HG03139 (cell line): ENCODE results near the gene THUMPD3.

Source experiments
- ATAC-seq: cut with Tn5 transposase; IDR thresholded peaks from one replicate; pipeline ENCODE4 v1.9.1; 2021; ENCODE audit not compliant: unreplicated experiment

Gene THUMPD3

GRCh38 chr3:9352917-9353752 lies 9.7 kb upstream of the THUMPD3 start:
- ATAC-seq: no peak

GRCh38 chr3:9361691-9362388 lies 1.0 kb upstream of the THUMPD3 start:
- ATAC-seq: no peak

- ATAC-seq: no peak
These were observed 6.7 kb downstream of the THUMPD3 start for GRCh38 chr3:9369508-9369907.

GRCh38 chr3:9373465-9373864 lies 10.6 kb downstream of the THUMPD3 start:
- no peak for ATAC-seq

- ATAC-seq: no peak
These were observed 15.1 kb downstream of the THUMPD3 start for GRCh38 chr3:9377981-9378380.

GRCh38 chr3:9379327-9379726 lies 16.5 kb downstream of the THUMPD3 start:
- no peak for ATAC-seq

- no peak for ATAC-seq
These were observed 17.2 kb downstream of the THUMPD3 start for GRCh38 chr3:9380014-9380413.

- ATAC-seq: no peak
These were observed 21.4 kb downstream of the THUMPD3 start for GRCh38 chr3:9384141-9384828.

GRCh38 chr3:9385187-9386077 lies 22.6 kb downstream of the THUMPD3 start:
- ATAC-seq: no peak

- ATAC-seq: no peak
These were observed 23.2 kb downstream of the THUMPD3 start for GRCh38 chr3:9386078-9386459.

GRCh38 chr3:9386501-9387321 lies 23.9 kb downstream of the THUMPD3 start:
- ATAC-seq: no peak

- no peak for ATAC-seq
These were observed 24.4 kb downstream of the THUMPD3 start for GRCh38 chr3:9387322-9387655.

GRCh38 chr3:9388142-9388541 lies 25.3 kb downstream of the THUMPD3 start:
- ATAC-seq: no peak

GRCh38 chr3:9388562-9389272 lies 25.9 kb downstream of the THUMPD3 start:
- no peak for ATAC-seq

- no peak for ATAC-seq
These were observed 27.5 kb downstream of the THUMPD3 start for GRCh38 chr3:9390265-9390888.

GRCh38 chr3:9392041-9392440 lies 29.2 kb downstream of the THUMPD3 start:
- ATAC-seq: no peak

- no peak for ATAC-seq
These were observed 32.9 kb downstream of the THUMPD3 start for GRCh38 chr3:9395570-9396300.

- peak; percentile 26 for ATAC-seq
These were observed 33.4 kb downstream of the THUMPD3 start for GRCh38 chr3:9396301-9396631.
